B cell (primary cell): ENCODE measurements around the gene IDI2.

Experiments used
- CTCF ChIP-seq: fragments of 200-600 bp; IDR thresholded peaks from one replicate; pipeline ENCODE4 v1.8.0; 2022; ENCODE audit warnings: antibody characterized with exemption, mild to moderate bottlenecking
- EZH2 ChIP-seq: IDR thresholded peaks from 2 replicates; pipeline ENCODE4 v1.6.1; 2012; ENCODE audit warnings: borderline replicate concordance, low read depth, mild to moderate bottlenecking, moderate library complexity, low read length; ENCODE audit not compliant: insufficient read depth, poor library complexity, severe bottlenecking

DNA sequence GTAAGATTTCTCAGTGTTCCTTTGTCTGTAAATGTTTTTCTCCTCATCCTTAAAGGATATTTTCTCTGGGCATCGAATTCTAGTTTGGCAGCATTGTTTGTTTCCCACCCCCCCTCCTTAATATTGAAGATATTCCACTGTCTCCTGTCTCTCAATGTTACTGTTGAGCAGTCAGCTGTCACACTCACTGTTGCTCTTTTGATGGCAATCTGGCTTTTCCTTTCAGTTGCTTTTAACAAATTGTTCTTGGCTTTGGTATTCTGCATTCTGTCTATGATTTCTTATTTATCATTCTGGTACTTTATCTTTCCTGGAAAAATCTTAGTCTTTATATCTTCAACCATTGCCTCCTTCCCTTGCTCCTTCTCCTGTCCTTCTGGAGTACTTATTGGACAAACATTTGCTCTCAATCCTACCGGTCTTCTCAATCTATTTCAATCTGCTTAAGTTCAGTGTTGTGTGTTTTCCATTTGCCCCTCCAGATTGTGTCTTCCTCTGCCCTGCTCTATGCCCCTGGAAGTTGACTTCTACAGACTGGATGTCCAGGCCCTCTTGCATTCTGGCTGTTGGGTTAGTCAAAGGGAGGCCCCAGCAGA, 46.7 kb downstream of the IDI2 start:
- TF ChIP-seq CTCF: no peak
- no peak for TF ChIP-seq EZH2
